Psoas muscle (tissue), 8 donors: ENCODE results near the gene KCNJ10. TPM values are rescaled to one million over a fixed set of nuclear protein-coding genes. Genes with fewer than 3 reads are reported as not detected.

Source experiments
- ATAC-seq, 4 donors: fragments of 200-7000 bp; cut with Tn5 transposase; one replicate each; pipeline ENCODE4 v1.9.1; 2020; ENCODE audit warnings: moderate library complexity in 3 of 4, mild to moderate bottlenecking in 2 of 4
- DNase-seq, 2 donors: peaks; one replicate each; pipeline ENCODE4 v3.0.0-alpha.2; 2020
- H3K27ac ChIP-seq: fragments of 200-600 bp; one replicate; pipeline ENCODE4 v1.8.0; 2022
- H3K27me3 ChIP-seq, 3 donors: fragments of 200-600 bp in 1 of 3; one replicate each; pipeline versions ENCODE4 v1.6.1 to v1.8.0; 2013 to 2022; ENCODE audit warnings: low read length in 2 of 3, mild to moderate bottlenecking in 2 of 3, moderate library complexity in 1 of 3; ENCODE audit not compliant: insufficient read depth in 3 of 3
- H3K36me3 ChIP-seq, 2 donors: fragments of 200-600 bp in 1 of 2; one replicate each; pipeline versions ENCODE4 v1.6.1 to v1.8.0; 2013 to 2022; ENCODE audit warnings: low read depth in 1 of 2, mild to moderate bottlenecking in 1 of 2, moderate library complexity in 1 of 2; ENCODE audit not compliant: insufficient read depth in 1 of 2
- H3K4me1 ChIP-seq: fragments of 200-600 bp; one replicate; pipeline ENCODE4 v1.8.0; 2022
- H3K4me3 ChIP-seq: fragments of 200-600 bp; one replicate; pipeline ENCODE4 v1.8.0; 2022; ENCODE audit warnings: mild to moderate bottlenecking
- H3K9me3 ChIP-seq: fragments of 200-600 bp; one replicate; pipeline ENCODE4 v1.8.0; 2022
- CTCF ChIP-seq: fragments of 200-600 bp; IDR thresholded peaks from one replicate; pipeline ENCODE4 v1.8.0; 2022; ENCODE audit warnings: antibody characterized with exemption
- WGBS, 3 donors: extraction: QIAGEN DNeasy Blood & Tissue Kit; methylation state at CpG; one replicate each; pipeline versions ENCODE4 v1.1.6 to v1.1.7; 2013; 5-methylcytosine and 5-hydroxymethylcytosine counted together
- intact Hi-C, 2 donors: fragments of 100-400 bp; cut with DNase I; formaldehyde crosslinking; loops; one replicate each; pipeline versions ENCODE4 v1.11.0 to v1.14.2; 2022
- polyA plus RNA-seq, 3 donors: library from polyadenylated mRNA; stranded (reverse); fragments of 200-250 nt; gene quantifications; one replicate each; pipeline ENCODE4 v1.2.3, GENCODE V29; 2013
- total RNA-seq, 4 donors: library from RNA; stranded (reverse); fragmentation: NEBNext Ultra II Directional in 2 of 4; extraction: Animal tissue kit (Norgen Biotek cat#: 25700) in 2 of 4; gene quantifications; one replicate each; pipeline versions ENCODE4 v1.2.1 to v1.2.4, GENCODE V29; 2021 to 2023
- donor health status: healthy with polysubstance abuse.
- donor health status: DM: no; HTN: no; CAD: no; lungs with moderate emphysema.
- donor health status: Bipolar disorder and iron deficiency.
- donor health status: healthy.
- donor health status: DM: yes; HTN: yes; CAD: no.
- donor health status: DM: no; HTN: no; CAD: no.
- donor health status: DM: no; HTN: no; CAD: no.
- donor health status: DM: yes; HTN: yes; CAD: no.

Gene KCNJ10
- total and polyA plus RNA-seq, 7 donors, result 0.01 to 0.09 (median 0.05) TPM; not detected in 3

GRCh38 chr1:159985473-159985872 is 84.5 kb downstream of the KCNJ10 start:
- intact Hi-C loops, result no loop called here
- no peak for TF ChIP-seq CTCF
- Histone ChIP-seq H3K4me1 (no peaks in the 10 kb centered on the region), H3K9me3 (no peaks in the 10 kb centered on the region), H3K4me3 (no peak overlapping the region), H3K27me3 (peaks cover 0 to 25% (median 0%) of the 10 kb centered on the region in 3 donors), H3K36me3 (no peaks in the 10 kb centered on the region), H3K27ac (no peak overlapping the region)
- no peak for DNase-seq
- 79 to 80% (median 79%) methylated on average over 6 of the region's 6 CpGs for WGBS, 3 donors
- no peak for ATAC-seq

- ATAC-seq, result no peak
- 56 to 60% (median 58%) methylated on average over 5 of the region's 5 CpGs for WGBS, 3 donors
Measured at GRCh38 chr1:159983681-159984080, 86.3 kb downstream of the KCNJ10 start.

GRCh38 chr1:159982280-159982679 is 87.7 kb downstream of the KCNJ10 start:
- no peaks in the 10 kb centered on the region for H3K9me3 ChIP-seq
- H3K4me1 ChIP-seq, result no peaks in the 10 kb centered on the region
- H3K4me3 ChIP-seq, result no peak overlapping the region
- no peak for TF ChIP-seq CTCF
- intact Hi-C loops, result no loop called here
- ATAC-seq (no peak), DNase-seq (no peak)
- no peak overlapping the region for H3K27ac ChIP-seq
- WGBS, 3 donors, result 57 to 68% (median 66%) methylated on average over 6 of the region's 6 CpGs
- H3K36me3 ChIP-seq, result no peaks in the 10 kb centered on the region
- H3K27me3 ChIP-seq, result peaks cover 0 to 30% (median 2%) of the 10 kb centered on the region in 3 donors

More at GRCh38 chr1:159983681-159984080, 86.3 kb downstream of the KCNJ10 start:
- Histone ChIP-seq H3K36me3 (no peaks in the 10 kb centered on the region), H3K27me3 (peaks cover 0 to 19% (median 0%) of the 10 kb centered on the region in 3 donors), H3K4me3 (no peak overlapping the region), H3K4me1 (no peaks in the 10 kb centered on the region), H3K27ac (no peak overlapping the region), H3K9me3 (no peaks in the 10 kb centered on the region)
- intact Hi-C loops, result no loop called here
- no peak for TF ChIP-seq CTCF
- DNase-seq, result no peak

GRCh38 chr1:159981351-159982055 is 88.5 kb downstream of the KCNJ10 start:
- no peak for ATAC-seq
- Histone ChIP-seq H3K27ac (no peak overlapping the region), H3K9me3 (no peaks in the 10 kb centered on the region), H3K4me3 (no peak overlapping the region), H3K27me3 (peaks cover 0 to 34% (median 2%) of the 10 kb centered on the region in 3 donors), H3K4me1 (no peaks in the 10 kb centered on the region), H3K36me3 (no peaks in the 10 kb centered on the region)
- 85 to 93% (median 86%) methylated on average over 6 of the region's 6 CpGs for WGBS, 3 donors
- DNase-seq, result no peak
- TF ChIP-seq CTCF, result no peak
- intact Hi-C loops, result no loop called here

- no peak overlapping the region for H3K4me3 ChIP-seq
- H3K4me1 ChIP-seq, result no peaks in the 10 kb centered on the region
- DNase-seq (no peak), ATAC-seq (no peak)
- TF ChIP-seq CTCF, result no peak
- intact Hi-C loops, result no loop called here
- WGBS, 3 donors, result 89 to 95% (median 93%) methylated on average over 7 of the region's 7 CpGs
- no peaks in the 10 kb centered on the region for H3K9me3 ChIP-seq
- no peaks in the 10 kb centered on the region for H3K36me3 ChIP-seq
- H3K27me3 ChIP-seq, result peaks cover 0 to 35% (median 2%) of the 10 kb centered on the region in 3 donors
- H3K27ac ChIP-seq, result no peak overlapping the region
Measured at GRCh38 chr1:159980786-159981185, 89.2 kb downstream of the KCNJ10 start.
